ENCODE data around the gene NRXN3. TPM values are rescaled to one million over a fixed set of nuclear protein-coding genes. Genes with fewer than 3 reads are reported as not detected.

NRXN3 gene
- total RNA-seq, 1 experiment from 2014 or later, result not detected

DNA sequence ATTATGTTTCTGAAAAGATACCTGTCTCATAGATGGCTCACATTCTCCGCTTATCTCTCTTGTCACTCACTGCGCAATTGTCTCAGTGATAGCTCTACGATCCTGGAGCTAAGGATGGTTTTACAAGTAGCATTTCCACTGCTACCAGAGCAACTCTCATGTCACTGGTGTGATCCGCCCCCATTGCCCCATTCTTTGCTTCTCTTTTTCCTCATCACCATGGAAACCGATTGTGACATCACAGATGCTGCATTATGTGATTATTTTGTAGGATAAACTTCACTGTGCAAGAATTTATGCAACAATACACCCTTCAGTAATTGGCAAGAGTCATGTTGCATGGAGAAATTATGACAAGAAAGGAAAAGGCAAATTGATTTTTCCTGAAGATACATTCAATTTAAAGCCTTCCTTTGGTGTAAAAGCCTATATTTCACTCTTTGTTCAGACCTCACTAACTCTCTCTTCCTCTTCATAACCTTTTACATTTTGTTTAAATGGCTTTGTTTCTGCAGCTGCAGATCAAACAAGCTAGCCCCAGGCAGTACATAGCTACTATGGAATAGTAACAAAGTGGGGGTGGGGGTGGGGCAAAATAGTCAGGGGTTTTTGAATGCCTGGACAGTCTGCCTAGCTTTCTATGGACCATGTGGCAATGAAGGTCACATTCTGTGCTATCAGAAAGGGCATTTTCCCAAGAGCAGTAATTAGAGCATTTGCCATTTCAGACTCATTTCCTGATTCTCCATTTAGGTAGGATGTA is 539.8 kb downstream of the NRXN3 start:
- no peaks in the 10 kb centered on the region for H3K36me3 ChIP-seq (ENCODE audit: control insufficient read depth, insufficient read depth, low read length)
- ATAC-seq (no peak), DNase-seq (ENCODE audit: low read depth, low spot score) (no peak)
- H3K9me3 ChIP-seq (ENCODE audit: control insufficient read depth, insufficient read depth, low read depth, low read length), result no peaks in the 10 kb centered on the region
- H3K27ac ChIP-seq (ENCODE audit: low read length), result no peak overlapping the region
- H3K4me3 ChIP-seq (ENCODE audit: low read depth in 2 of 2, low read length in 2 of 2), result no peak overlapping the region
- BruUV-seq (replicated peaks), result no TSS peak
- CTCF ChIA-PET, result no interaction called here
- no peaks in the 10 kb centered on the region for H3K4me1 ChIP-seq (ENCODE audit: control insufficient read depth, insufficient read depth, low read length)
- intact Hi-C loops (cut with micrococcal nuclease; ENCODE audit: unreplicated experiment) (no loop called here), in situ Hi-C loops (cut with HindIII; ENCODE audit: low pct_unique_long_range_greater_than_20kb, low sequenced_read_pairs) (no loop called here)
- no peaks in the 10 kb centered on the region for H3K27me3 ChIP-seq (ENCODE audit: control insufficient read depth, insufficient read depth, low read length)
- POLR2A ChIA-PET, result no interaction called here
- no peak for TF ChIP-seq POLR2AphosphoS5 (IDR thresholded peaks at IDR 0.05; ENCODE audit: low read depth, low read length)

- in situ Hi-C loops (cut with HindIII; ENCODE audit: low pct_unique_long_range_greater_than_20kb, low sequenced_read_pairs) (no loop called here), intact Hi-C loops (cut with micrococcal nuclease; ENCODE audit: unreplicated experiment) (no loop called here)
- BruUV-seq (replicated peaks), result no TSS peak
- no peaks in the 10 kb centered on the region for H3K27me3 ChIP-seq (ENCODE audit: control insufficient read depth, insufficient read depth, low read length)
- H3K27ac ChIP-seq (ENCODE audit: low read length), result no peak overlapping the region
- no peaks in the 10 kb centered on the region for H3K4me1 ChIP-seq (ENCODE audit: control insufficient read depth, insufficient read depth, low read length)
- H3K4me3 ChIP-seq (ENCODE audit: low read depth in 2 of 2, low read length in 2 of 2), result no peak overlapping the region
- TF ChIP-seq CTCF (IDR thresholded peaks at IDR 0.05), result no peak
- TF ChIP-seq POLR2AphosphoS5 (IDR thresholded peaks at IDR 0.05; ENCODE audit: low read depth, low read length), result no peak
- no peak for TF ChIP-seq REST (IDR thresholded peaks at IDR 0.05; ENCODE audit: insufficient read depth in 1 of 2, low read depth in 2 of 2, low read length in 1 of 2)
- no peak for TF ChIP-seq TCF7L2 (IDR thresholded peaks at IDR 0.05; ENCODE audit: low read depth, low read length)
- TF ChIP-seq SIN3A (IDR thresholded peaks at IDR 0.05; ENCODE audit: borderline replicate concordance, insufficient read depth, low read depth, low read length), result no peak
- POLR2A ChIA-PET, result no interaction called here
- no peak for ATAC-seq
- no peaks in the 10 kb centered on the region for H3K36me3 ChIP-seq (ENCODE audit: control insufficient read depth, insufficient read depth, low read length)
- no peak for DNase-seq (ENCODE audit: low read depth, low spot score)
- CTCF ChIA-PET, result no interaction called here
- H3K9me3 ChIP-seq (ENCODE audit: control insufficient read depth, insufficient read depth, low read depth, low read length), result no peaks in the 10 kb centered on the region
These were observed 540.8 kb downstream of the NRXN3 start for GRCh38 chr14:78710963-78711362.

GRCh38 chr14:78713716-78714115 is 543.5 kb downstream of the NRXN3 start:
- Histone ChIP-seq H3K36me3 (ENCODE audit: control insufficient read depth, insufficient read depth, low read length) (no peaks in the 10 kb centered on the region), H3K9me3 (ENCODE audit: control insufficient read depth, insufficient read depth, low read depth, low read length) (no peaks in the 10 kb centered on the region), H3K4me1 (ENCODE audit: control insufficient read depth, insufficient read depth, low read length) (no peaks in the 10 kb centered on the region), H3K27me3 (ENCODE audit: control insufficient read depth, insufficient read depth, low read length) (no peaks in the 10 kb centered on the region), H3K4me3 (ENCODE audit: low read depth in 2 of 2, low read length in 2 of 2) (no peak overlapping the region), H3K27ac (ENCODE audit: low read length) (no peak overlapping the region)
- ChIA-PET POLR2A (no interaction called here), CTCF (no interaction called here)
- TF ChIP-seq CTCF (IDR thresholded peaks at IDR 0.05), result no peak
- no peak for TF ChIP-seq POLR2AphosphoS5 (IDR thresholded peaks at IDR 0.05; ENCODE audit: low read depth, low read length)
- no peak for TF ChIP-seq TCF7L2 (IDR thresholded peaks at IDR 0.05; ENCODE audit: low read depth, low read length)
- no peak for TF ChIP-seq SIN3A (IDR thresholded peaks at IDR 0.05; ENCODE audit: borderline replicate concordance, insufficient read depth, low read depth, low read length)
- no peak for TF ChIP-seq REST (IDR thresholded peaks at IDR 0.05; ENCODE audit: insufficient read depth in 1 of 2, low read depth in 2 of 2, low read length in 1 of 2)
- ATAC-seq (no peak), DNase-seq (ENCODE audit: low read depth, low spot score) (no peak)
- in situ Hi-C loops (cut with HindIII; ENCODE audit: low pct_unique_long_range_greater_than_20kb, low sequenced_read_pairs), result no loop called here
- intact Hi-C loops (cut with micrococcal nuclease; ENCODE audit: unreplicated experiment), result no loop called here
- BruUV-seq (replicated peaks), result no TSS peak

Measured in Panc1 (cell line).